GM21360 (cell line): ENCODE results near the gene CAPNS1.
"Not testable (repeated sequence)": the region's sequence is repeated elsewhere in the genome, so short reads cannot be mapped to it uniquely, and the experiment has no call there.

Experiments
- ATAC-seq: cut with Tn5 transposase; IDR thresholded peaks from one replicate; pipeline ENCODE4 v1.9.1; 2021; ENCODE audit warnings: mild to moderate bottlenecking, moderate library complexity; ENCODE audit not compliant: unreplicated experiment

The CAPNS1 gene

GRCh38 chr19:36113894-36114720, 25.8 kb upstream of the CAPNS1 start:
- ATAC-seq = peak; percentile 0

- peak; percentile 63 for ATAC-seq
Measured at GRCh38 chr19:36114721-36115452, 25.0 kb upstream of the CAPNS1 start, which contains the start of gene POLR2I. Gene POLR2I (minus strand): TSS chr19:36114875. CDS start chr19:36114856, 19 bp downstream.

DNA sequence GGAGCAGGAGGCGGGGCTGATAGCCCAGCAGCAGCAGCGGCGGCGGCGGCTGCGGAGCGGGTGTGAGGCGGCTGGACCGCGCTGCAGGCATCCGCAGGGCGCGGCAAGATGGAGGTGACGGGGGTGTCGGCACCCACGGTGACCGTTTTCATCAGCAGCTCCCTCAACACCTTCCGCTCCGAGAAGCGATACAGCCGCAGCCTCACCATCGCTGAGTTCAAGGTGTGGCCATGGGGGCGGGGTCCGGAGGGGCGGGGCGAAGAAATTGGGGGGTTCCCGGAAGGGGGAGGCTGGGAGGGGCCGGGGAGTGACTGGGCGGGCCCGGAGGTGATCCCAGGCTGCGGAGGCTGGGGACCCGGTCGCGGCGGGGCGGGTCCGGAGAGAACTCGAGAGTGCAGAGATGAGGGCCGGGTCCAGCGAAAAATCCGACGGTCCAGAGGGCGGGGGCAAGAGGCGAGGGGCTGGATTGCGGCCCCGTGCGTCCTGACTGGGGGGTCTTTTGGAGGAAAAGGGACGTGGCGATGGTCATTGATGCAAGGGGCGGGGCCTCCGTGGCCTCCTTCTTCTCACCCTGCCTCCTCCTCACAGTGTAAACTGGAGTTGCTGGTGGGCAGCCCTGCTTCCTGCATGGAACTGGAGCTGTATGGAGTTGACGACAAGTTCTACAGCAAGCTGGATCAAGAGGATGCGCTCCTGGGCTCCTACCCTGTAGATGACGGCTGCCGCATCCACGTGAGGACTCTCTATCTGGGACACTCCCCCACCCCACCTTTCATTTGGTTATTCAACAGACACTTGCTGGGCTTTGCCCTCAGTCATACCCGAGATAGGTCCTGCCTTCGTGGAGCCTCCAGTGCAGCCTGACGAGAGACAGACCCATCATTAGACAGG, 24.2 kb upstream of the CAPNS1 start, which contains the start of gene TBCB:
Gene TBCB (plus strand): TSS at position 16 of the 891 bp plus-strand sequence. CDS start 93 bp downstream, at position 109.
- no peak for ATAC-seq

GRCh38 chr19:36116344-36116637, 23.6 kb upstream of the CAPNS1 start:
- no peak for ATAC-seq

DNA sequence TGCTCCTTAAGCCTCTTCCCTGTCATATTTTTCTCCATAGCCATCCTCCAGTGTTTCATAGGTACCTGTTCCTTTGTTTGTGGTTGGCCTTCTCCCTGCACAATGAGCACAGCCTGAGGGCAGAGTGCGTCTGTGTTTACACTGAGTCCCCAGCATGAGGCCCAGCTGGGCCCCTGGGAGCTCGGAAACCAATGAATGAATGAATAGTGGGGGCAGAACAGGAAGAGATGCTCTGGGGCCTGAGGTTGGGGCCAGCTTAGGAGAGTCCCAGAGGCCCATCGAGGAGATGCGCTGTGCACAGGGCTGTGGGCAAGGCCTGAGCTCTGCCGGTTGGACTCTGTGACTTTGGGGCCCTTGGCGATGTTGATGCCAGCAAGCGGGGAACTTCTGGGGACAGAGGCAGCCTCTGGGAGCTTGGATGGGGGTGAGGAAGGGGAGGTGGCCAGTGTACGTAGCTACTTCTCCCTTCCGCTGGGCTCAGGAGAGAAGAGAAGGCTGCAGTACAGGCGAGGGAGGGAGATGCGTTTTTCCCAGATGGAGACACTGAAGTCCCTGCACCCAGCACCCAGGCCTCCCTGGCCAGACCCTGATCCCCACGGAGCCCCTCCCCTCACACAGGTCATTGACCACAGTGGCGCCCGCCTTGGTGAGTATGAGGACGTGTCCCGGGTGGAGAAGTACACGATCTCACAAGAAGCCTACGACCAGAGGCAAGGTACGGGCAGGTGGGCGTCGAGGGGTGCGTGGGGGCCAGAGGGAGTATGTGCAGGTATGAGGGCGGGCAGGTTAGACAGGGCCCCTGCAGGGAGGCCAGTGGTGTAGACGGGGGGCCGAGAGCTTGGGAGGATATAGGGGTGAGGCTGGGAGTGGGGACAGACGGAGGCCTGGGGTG, 19.5 kb upstream of the CAPNS1 start:
- ATAC-seq = no peak

DNA sequence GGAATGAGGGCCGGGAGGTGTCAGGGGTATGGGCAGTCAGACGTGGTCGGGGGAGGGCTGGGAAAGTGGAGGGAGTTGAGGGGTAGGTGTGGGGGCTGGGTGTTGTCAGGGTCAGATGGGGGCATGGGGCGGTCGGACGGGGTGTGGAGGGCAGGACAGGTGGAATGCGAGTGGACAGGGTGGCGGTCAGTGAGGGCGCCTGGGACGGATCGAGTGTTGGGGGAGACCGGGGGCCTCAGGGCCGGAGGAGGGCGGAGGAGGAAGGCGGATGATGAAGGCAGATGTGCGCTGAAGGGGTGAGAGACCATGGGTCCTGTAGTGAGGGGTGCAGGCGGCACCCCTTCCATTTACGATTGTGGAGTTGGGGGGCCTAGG, 18.9 kb upstream of the CAPNS1 start:
- no peak for ATAC-seq

DNA sequence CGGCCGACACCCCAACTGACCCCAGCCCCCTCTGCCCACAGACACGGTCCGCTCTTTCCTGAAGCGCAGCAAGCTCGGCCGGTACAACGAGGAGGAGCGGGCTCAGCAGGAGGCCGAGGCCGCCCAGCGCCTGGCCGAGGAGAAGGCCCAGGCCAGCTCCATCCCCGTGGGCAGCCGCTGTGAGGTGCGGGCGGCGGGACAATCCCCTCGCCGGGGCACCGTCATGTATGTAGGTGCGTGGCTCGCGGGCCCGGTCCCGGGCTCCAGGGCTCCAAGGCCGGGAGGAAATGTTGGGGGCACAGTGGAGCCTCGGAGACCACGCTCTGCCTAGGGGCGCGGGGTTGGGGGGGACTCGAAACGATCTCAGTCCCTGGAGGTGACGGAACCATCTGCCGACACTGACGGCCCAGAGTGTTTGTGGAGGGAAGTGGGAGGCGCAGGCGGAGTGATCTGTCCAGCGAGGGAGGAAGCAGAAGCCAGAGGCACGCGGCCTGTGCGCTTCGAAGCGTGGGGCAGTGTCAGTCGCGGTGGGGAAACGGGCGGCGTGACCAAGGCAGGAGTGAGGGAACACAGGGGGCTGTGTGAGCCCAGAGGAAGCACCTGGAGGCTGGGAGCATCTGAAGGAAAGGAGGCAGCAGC, 18.3 kb upstream of the CAPNS1 start:
- no peak for ATAC-seq

GRCh38 chr19:36125557-36125956, 14.3 kb upstream of the CAPNS1 start:
- ATAC-seq = no peak

GRCh38 chr19:36128392-36128736, 11.5 kb upstream of the CAPNS1 start:
- no peak for ATAC-seq

GRCh38 chr19:36131221-36131620, 8.6 kb upstream of the CAPNS1 start:
- ATAC-seq = not testable (repeated sequence)

- not testable (repeated sequence) for ATAC-seq
Measured at GRCh38 chr19:36134867-36135266, 5.0 kb upstream of the CAPNS1 start.

GRCh38 chr19:36136964-36137686, 2.7 kb upstream of the CAPNS1 start:
- ATAC-seq = no peak

GRCh38 chr19:36139120-36139472, 770 bp upstream of the CAPNS1 start:
- ATAC-seq = no peak

GRCh38 chr19:36140304-36141038, 605 bp downstream of the CAPNS1 start:
- ATAC-seq = no peak

- ATAC-seq = peak; percentile 43
Measured at GRCh38 chr19:36141039-36141927, 1.4 kb downstream of the CAPNS1 start.

DNA sequence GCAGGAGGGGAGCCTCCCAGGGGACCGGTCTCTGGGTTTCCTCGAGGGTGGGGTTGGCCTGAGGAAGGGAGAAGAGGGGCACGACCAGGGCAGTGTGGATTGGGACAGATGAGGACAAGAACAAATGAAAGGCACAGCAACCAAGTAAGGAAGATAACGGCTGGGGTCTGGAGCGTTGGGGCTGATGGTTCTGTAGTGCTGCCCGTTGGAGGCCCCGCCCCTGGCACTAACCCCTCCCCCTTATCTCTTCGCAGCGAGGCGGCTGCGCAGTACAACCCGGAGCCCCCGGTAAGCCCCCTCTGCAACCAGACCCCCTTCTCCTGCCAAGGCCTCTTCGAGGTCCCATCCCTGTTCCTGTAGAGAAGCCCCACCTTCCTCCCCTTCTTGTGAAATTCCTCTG, 2.2 kb downstream of the CAPNS1 start:
- ATAC-seq = no peak

- ATAC-seq = no peak
Measured at GRCh38 chr19:36142496-36142895, 2.6 kb downstream of the CAPNS1 start.

DNA sequence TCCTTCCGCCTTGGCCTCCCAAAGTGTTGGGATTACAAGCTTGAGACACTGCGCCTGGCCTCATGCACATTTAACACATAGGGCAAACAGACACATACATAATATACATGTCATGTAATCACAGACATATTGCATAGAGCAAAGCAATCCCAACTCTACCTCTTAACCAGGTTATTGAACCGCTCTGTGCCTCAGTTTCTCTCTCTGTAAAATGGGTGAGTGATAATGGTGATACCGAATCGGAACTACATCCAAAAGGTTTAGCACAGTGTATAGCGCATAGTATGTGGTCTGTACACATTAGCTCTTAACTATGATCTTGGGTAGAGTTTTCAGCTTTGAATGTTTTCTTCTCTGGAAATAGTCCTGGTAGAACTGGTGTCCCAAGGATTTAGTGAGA, 4.8 kb downstream of the CAPNS1 start:
- ATAC-seq = no peak
